Breast epithelium (tissue), 4 donors: ENCODE measurements around the gene TPRN. TPM values are rescaled to one million over a fixed set of nuclear protein-coding genes. Genes with fewer than 3 reads are reported as not detected.
A peak's percentile ranks its signal among the peaks of the same experiment; 100 is the strongest.

Experiments used
- DNase-seq, 2 donors: peaks; one replicate each; pipeline ENCODE4 v3.0.0-alpha.2; 2019; ENCODE audit warnings: low spot score in 2 of 2
- H3K27ac ChIP-seq, 2 donors: fragments of 200-600 bp; sonication (generic) in 1 of 2; one replicate each; pipeline ENCODE4 v1.5.1; 2016 to 2019; ENCODE audit warnings: mild to moderate bottlenecking in 1 of 2
- H3K27me3 ChIP-seq, 2 donors: fragments of 200-600 bp; sonication (generic) in 1 of 2; one replicate each; pipeline versions ENCODE4 v1.5.1 to v1.6.0; 2017 to 2019; ENCODE audit warnings: control low read depth in 1 of 2, mild to moderate bottlenecking in 1 of 2
- H3K36me3 ChIP-seq: fragments of 200-600 bp; one replicate; pipeline ENCODE4 v1.5.1; 2019
- H3K4me1 ChIP-seq, 2 donors: fragments of 200-600 bp; sonication (generic); one replicate each; pipeline ENCODE4 v1.5.1; 2016 to 2019; ENCODE audit warnings: control low read depth in 1 of 2
- H3K4me3 ChIP-seq, 3 donors: fragments of 200-600 bp; sonication (generic); 1 replicate in 2 of 3; 2 replicates in 1 of 3; pipeline ENCODE4 v1.5.1; 2016 to 2019; ENCODE audit warnings: mild to moderate bottlenecking in 3 of 3, moderate library complexity in 2 of 3
- H3K9me3 ChIP-seq, 2 donors: fragments of 200-600 bp; sonication (generic) in 1 of 2; one replicate each; pipeline ENCODE4 v1.5.1; 2016 to 2019; ENCODE audit warnings: control low read depth in 1 of 2
- POLR2A ChIP-seq: fragments of 450-650 bp; IDR thresholded peaks from one replicate; pipeline ENCODE4 v1.6.1; 2016; ENCODE audit warnings: antibody characterized with exemption, mild to moderate bottlenecking, moderate library complexity
- POLR2AphosphoS5 ChIP-seq, 3 donors: sonication (generic); formaldehyde crosslinking; IDR thresholded peaks; one replicate each; pipeline ENCODE4 v1.6.1; 2017; ENCODE audit warnings: antibody characterized with exemption in 3 of 3
- intact Hi-C: fragments of 100-400 bp; cut with DNase I; formaldehyde crosslinking; loops from one replicate; pipeline ENCODE4 v1.15.1; 2023; ENCODE audit warnings: low total_unique reads
- total RNA-seq, 3 donors: library from RNA; depleted of rRNA; stranded (reverse); fragments of >200 nt; gene quantifications; one replicate each; pipeline ENCODE4 v1.1.0, GENCODE V29; 2016
- TF ChIP-seq, protein P1 (sequence below), 3 donors: fragments of 450-650 bp; IDR thresholded peaks; one replicate each; pipeline ENCODE4 v1.5.1; 2016 to 2017; ENCODE audit warnings: antibody characterized with exemption in 3 of 3, mild to moderate bottlenecking in 3 of 3, moderate library complexity in 3 of 3

The TPRN gene
- total RNA-seq, 3 donors from 2014 or later: 4.0 to 9.2 (median 8.5) TPM

GRCh38 chr9:137237759-137238726 is 37.5 kb upstream of the TPRN start:
- Histone ChIP-seq H3K9me3 (no peaks in the 10 kb centered on the region), H3K4me1 (peaks cover 5 to 28% of the 10 kb centered on the region in 2 donors), H3K27ac (peak overlapping the region; percentile 80), H3K4me3 (no peak overlapping the region), H3K36me3 (no peaks in the 10 kb centered on the region), H3K27me3 (peaks cover 18 to 30% of the 10 kb centered on the region in 2 donors)
- DNase-seq: peak; percentile 50 to 80
- intact Hi-C loops: loop anchor here (10.0 kb wide), 1 partner anchor 123 kb away; the partner anchor contains the start of gene DPP7
- TF ChIP-seq POLR2AphosphoS5 (IDR thresholded peaks at IDR 0.05) (no peak), POLR2A (no peak)
- TF ChIP-seq, protein P1, sequence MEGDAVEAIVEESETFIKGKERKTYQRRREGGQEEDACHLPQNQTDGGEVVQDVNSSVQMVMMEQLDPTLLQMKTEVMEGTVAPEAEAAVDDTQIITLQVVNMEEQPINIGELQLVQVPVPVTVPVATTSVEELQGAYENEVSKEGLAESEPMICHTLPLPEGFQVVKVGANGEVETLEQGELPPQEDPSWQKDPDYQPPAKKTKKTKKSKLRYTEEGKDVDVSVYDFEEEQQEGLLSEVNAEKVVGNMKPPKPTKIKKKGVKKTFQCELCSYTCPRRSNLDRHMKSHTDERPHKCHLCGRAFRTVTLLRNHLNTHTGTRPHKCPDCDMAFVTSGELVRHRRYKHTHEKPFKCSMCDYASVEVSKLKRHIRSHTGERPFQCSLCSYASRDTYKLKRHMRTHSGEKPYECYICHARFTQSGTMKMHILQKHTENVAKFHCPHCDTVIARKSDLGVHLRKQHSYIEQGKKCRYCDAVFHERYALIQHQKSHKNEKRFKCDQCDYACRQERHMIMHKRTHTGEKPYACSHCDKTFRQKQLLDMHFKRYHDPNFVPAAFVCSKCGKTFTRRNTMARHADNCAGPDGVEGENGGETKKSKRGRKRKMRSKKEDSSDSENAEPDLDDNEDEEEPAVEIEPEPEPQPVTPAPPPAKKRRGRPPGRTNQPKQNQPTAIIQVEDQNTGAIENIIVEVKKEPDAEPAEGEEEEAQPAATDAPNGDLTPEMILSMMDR (IDR thresholded peaks at IDR 0.05): no peak

GRCh38 chr9:137236936-137237421 is 36.4 kb upstream of the TPRN start:
- Histone ChIP-seq H3K27me3 (peaks cover 23 to 40% of the 10 kb centered on the region in 2 donors), H3K4me3 (peak overlapping the region in 2 of 3 donors; percentile 11 to 46), H3K4me1 (peaks cover 0 to 21% of the 10 kb centered on the region in 2 donors), H3K36me3 (no peaks in the 10 kb centered on the region), H3K9me3 (no peaks in the 10 kb centered on the region), H3K27ac (peak overlapping the region; percentile 80)
- TF ChIP-seq POLR2AphosphoS5 (IDR thresholded peaks at IDR 0.05): no peak
- TF ChIP-seq, protein P1 (IDR thresholded peaks at IDR 0.05): no peak
- no peak for TF ChIP-seq POLR2A
- DNase-seq: no peak
- intact Hi-C loops: loop anchor here (10.0 kb wide), 1 partner anchor 122 kb away; the partner anchor contains the start of gene DPP7

GRCh38 chr9:137236238-137236935 is 35.8 kb upstream of the TPRN start:
- TF ChIP-seq, protein P1 (IDR thresholded peaks at IDR 0.05): peak; percentile 94 to 99 (median 99)
- no peak for TF ChIP-seq POLR2AphosphoS5 (IDR thresholded peaks at IDR 0.05)
- peak overlapping the region; percentile 80 for H3K27ac ChIP-seq
- no peaks in the 10 kb centered on the region for H3K9me3 ChIP-seq
- peaks cover 0 to 21% of the 10 kb centered on the region in 2 donors for H3K4me1 ChIP-seq
- no peaks in the 10 kb centered on the region for H3K36me3 ChIP-seq
- peak; percentile 76 to 93 for DNase-seq
- peaks cover 23 to 46% of the 10 kb centered on the region in 2 donors for H3K27me3 ChIP-seq
- peak overlapping the region in 2 of 3 donors; percentile 11 to 46 for H3K4me3 ChIP-seq
- intact Hi-C loops: loop anchor here (10.0 kb wide), 1 partner anchor 122 kb away; the partner anchor contains the start of gene DPP7

GRCh38 chr9:137235424-137236237 is 35.1 kb upstream of the TPRN start:
- Histone ChIP-seq H3K4me3 (peak overlapping the region in 1 of 3 donors; percentile 46), H3K27ac (no peak overlapping the region), H3K9me3 (no peaks in the 10 kb centered on the region), H3K36me3 (no peaks in the 10 kb centered on the region), H3K4me1 (peaks cover 0 to 21% of the 10 kb centered on the region in 2 donors), H3K27me3 (peaks cover 23 to 54% of the 10 kb centered on the region in 2 donors)
- intact Hi-C loops: loop anchor here (10.0 kb wide), 1 partner anchor 121 kb away; the partner anchor contains the start of gene DPP7
- no peak for DNase-seq
- TF ChIP-seq, protein P1 (IDR thresholded peaks at IDR 0.05): no peak
- no peak for TF ChIP-seq POLR2AphosphoS5 (IDR thresholded peaks at IDR 0.05)
- TF ChIP-seq POLR2A: no peak
